Left cardiac atrium (tissue), 4 donors: ENCODE data around the gene NHLRC4. TPM values are rescaled to one million over a fixed set of nuclear protein-coding genes. Genes with fewer than 3 reads are reported as not detected.

Experiments
- ATAC-seq, 2 donors: fragments of 200-7000 bp; cut with Tn5 transposase; one replicate each; pipeline ENCODE4 v1.9.1; 2020; ENCODE audit warnings: mild to moderate bottlenecking in 2 of 2, moderate library complexity in 2 of 2
- DNase-seq: peaks from one replicate; pipeline ENCODE4 v3.0.0-alpha.2; 2020
- intact Hi-C, 2 donors: fragments of 100-400 bp; cut with DNase I; formaldehyde crosslinking; loops; one replicate each; pipeline versions ENCODE4 v1.14.1 to v1.15.1; 2022 to 2023
- total RNA-seq, 2 donors: library from RNA; stranded (reverse); fragmentation: NEBNext Ultra II Directional; extraction: Animal tissue kit (Norgen Biotek cat#: 25700); gene quantifications; one replicate each; pipeline ENCODE4 v1.2.1, GENCODE V29; 2021
- donor health status: DM: no; HTN: yes; CAD: no.
- donor health status: DM: no; HTN: yes; CAD: no; lungs with severe emphysema.
- donor health status: DM: yes; HTN: yes; CAD: no.
- donor health status: Dilated cardiomyopathy.

The NHLRC4 gene
- total RNA-seq, 2 donors from 2014 or later, result 0.10 to 0.97 TPM

DNA sequence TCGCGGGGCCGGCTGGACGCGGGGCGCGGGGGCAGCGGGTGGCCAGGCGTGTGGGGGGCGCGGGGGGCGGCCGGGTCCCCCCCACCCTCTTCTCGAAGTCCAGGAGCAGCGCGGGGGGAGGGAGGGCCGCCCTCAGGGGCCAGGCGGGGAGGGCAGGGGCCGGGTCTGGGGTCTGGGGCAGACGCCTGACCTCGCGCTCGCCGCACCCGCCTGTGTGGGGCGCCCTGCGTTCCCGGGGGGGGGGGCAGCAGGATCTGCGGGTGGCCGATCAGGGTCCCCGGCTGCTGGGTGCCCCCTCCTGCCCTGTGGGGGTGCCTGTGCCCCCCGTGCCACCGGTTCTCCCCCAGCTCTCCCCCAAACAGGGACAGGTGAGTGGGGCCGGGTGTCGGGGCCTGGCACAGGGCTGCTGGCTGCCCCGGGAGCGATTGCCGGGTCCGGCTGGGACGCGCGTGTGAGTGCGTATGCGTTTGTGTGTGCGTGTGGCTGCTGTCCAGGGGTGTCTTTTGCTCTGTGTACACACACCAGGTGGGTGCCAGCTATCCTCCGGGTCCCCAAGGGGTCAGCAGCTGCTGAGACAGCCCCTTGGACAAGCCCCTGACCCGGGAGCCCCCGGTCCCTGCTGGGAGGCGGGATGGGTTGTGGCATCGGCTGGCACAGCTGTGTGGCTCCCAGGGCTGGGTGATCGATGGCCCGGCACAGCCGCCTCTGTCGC, 5.9 kb upstream of the NHLRC4 start:
- ATAC-seq, result no peak
- no peak for DNase-seq
- intact Hi-C loops, result no loop called here

DNA sequence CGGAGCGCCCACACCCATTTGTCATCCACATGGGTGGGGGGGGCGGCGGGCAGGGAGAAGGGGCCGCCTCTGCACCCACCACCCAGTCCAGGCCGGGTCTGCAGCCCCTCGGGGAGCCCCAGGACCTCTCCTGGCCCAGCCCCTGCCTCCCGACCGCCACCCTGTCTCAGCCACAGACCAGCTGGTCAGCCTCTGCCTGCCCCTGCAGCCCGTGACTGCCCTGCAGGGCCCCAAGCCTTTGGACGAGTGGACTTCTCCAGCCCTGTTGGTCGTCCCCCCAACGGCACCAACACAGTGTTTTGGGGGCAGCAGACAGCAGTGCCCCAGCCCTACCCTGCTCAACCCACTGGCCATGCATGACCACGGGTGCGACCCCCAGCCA, 5.4 kb upstream of the NHLRC4 start:
- intact Hi-C loops, result no loop called here
- no peak for ATAC-seq
- DNase-seq, result no peak

GRCh38 chr16:561957-562938, 4.6 kb upstream of the NHLRC4 start:
- ATAC-seq, result no peak
- DNase-seq, result no peak
- intact Hi-C loops, result no loop called here

DNA sequence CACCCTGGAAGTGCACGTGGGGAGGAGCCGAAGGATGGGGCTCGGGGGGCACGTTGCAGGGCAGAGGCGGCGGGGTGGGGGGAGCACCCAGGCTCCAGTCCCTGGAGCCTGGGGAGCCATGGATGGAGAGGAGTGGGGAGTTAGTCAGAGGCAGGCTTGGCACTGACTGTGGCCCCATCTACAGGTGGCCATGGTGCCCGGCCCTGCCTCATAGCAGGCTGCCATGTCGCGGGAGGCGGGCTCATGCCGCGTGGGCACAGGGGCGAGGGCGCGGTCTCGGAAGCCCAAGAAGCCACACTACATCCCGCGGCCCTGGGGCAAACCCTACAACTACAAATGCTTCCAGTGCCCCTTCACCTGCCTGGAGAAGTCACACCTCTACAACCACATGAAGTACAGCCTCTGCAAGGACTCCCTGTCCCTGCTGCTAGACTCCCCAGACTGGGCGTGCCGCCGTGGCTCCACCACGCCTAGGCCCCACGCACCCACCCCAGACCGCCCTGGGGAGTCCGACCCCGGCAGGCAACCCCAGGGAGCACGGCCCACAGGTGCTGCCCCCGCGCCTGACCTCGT, 3.6 kb upstream of the NHLRC4 start:
- intact Hi-C loops, result no loop called here
- ATAC-seq, result no peak
- DNase-seq, result no peak

GRCh38 chr16:564690-565418, 2.0 kb upstream of the NHLRC4 start:
- intact Hi-C loops, result no loop called here
- ATAC-seq (no peak), DNase-seq (no peak)

- DNase-seq, result no peak
- intact Hi-C loops, result no loop called here
- ATAC-seq, result no peak
Observed at GRCh38 chr16:565419-566330, 1.1 kb upstream of the NHLRC4 start.

DNA sequence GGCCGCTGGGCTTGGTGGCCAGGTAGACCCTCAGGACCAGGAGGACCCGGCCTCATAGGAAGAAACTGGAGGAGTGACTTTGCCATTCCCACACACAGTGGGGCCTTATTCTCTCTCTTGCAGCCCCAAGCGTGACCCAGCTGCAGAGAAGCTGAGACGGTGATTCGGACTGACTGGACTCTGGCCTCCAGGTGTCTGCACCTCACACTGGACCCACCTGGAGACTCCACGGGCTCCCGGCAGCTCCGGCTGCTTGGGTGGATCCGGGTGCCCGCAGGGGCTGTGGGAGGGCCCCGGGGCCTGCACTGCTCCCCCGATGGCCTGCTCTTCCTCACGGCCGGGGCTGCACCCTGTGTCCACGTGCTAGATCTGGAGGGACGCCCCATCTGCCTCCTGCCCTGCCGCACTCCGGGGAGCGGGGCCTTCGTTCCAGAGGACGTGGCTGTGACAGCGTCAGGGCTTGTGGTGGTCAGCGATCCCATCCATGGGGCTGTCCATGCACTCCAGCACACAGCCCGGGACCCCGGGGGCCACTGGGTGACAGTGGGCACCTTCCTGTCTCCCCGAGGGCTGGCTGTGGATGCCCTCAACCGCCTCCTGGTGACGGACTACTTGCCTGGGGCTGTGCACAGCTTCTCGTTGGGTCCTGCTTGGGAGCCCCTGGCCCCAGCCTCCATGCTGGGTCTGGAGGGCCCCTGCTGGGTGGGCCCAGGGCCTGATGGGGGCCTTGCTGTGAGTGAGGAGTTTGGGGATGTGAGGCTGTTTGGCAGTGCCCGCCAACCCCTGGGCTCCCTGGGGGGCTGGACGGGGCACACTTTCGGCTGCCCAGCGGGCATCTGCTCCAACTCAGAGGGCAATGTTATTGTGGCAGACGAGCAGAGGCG, 810 bp downstream of the NHLRC4 start:
- intact Hi-C loops, result no loop called here
- ATAC-seq, result no peak

GRCh38 chr16:568401-569258, 1.8 kb downstream of the NHLRC4 start:
- intact Hi-C loops, result no loop called here
- ATAC-seq, result peak in 1 of 2 donors; percentile 1
- DNase-seq, result no peak

More for the DNA sequence above, 810 bp downstream of the NHLRC4 start:
- DNase-seq, result no peak

- intact Hi-C loops, result loop anchor here in 1 of 2 donors (5.0 kb wide), 1 partner anchor 93 kb away; no protein-coding TSS in a partner anchor
- peak; percentile 62 to 75 for ATAC-seq
- DNase-seq, result peak; percentile 81
Observed at GRCh38 chr16:569445-570254, 2.8 kb downstream of the NHLRC4 start, which contains the start of gene PIGQ. PIGQ (plus strand) TSS chr16:569968; CDS start chr16:574075, 4,107 bp downstream.

DNA sequence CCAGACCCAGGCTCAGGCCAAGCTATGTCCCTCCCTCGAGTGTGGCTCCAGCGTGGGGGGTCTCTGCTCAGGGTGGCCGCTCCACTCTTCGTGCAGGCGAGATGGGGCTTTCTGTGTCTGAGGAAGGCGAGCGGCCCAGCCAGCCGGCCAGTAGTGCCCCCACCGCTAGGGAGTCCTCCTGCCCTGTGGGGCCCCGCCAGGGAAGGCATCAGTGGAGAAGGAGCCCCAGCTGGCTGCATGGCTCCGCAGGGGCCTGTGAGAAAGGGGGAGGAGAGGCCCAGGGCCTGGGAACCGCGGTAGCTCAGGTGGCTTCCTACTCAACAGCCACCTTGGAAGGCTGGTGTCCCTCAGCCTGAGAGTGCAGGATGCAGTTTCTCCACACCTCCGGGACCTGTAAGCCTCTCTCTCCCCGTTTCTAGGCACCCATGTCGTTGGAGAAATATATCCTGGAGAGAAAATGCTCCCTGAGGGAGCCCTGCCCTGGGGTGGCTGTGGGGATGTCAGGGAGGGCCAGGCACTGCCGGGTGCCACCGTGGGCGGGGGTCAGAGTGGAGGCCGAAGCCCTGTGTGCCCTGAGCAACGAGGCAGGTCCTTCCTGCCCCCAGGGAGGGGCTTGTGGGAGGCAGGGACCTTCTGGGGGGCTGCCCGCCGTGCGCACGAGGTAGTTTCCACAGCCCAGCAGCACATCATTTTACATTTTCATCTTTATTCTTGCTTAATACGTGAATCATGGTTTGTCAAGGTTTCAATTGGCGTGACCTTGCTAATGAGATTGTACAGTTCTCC, 6.3 kb downstream of the NHLRC4 start:
- intact Hi-C loops, result loop anchor here in 1 of 2 donors (5.0 kb wide), 1 partner anchor 89 kb away; no protein-coding TSS in a partner anchor
- DNase-seq, result no peak
- no peak for ATAC-seq

DNA sequence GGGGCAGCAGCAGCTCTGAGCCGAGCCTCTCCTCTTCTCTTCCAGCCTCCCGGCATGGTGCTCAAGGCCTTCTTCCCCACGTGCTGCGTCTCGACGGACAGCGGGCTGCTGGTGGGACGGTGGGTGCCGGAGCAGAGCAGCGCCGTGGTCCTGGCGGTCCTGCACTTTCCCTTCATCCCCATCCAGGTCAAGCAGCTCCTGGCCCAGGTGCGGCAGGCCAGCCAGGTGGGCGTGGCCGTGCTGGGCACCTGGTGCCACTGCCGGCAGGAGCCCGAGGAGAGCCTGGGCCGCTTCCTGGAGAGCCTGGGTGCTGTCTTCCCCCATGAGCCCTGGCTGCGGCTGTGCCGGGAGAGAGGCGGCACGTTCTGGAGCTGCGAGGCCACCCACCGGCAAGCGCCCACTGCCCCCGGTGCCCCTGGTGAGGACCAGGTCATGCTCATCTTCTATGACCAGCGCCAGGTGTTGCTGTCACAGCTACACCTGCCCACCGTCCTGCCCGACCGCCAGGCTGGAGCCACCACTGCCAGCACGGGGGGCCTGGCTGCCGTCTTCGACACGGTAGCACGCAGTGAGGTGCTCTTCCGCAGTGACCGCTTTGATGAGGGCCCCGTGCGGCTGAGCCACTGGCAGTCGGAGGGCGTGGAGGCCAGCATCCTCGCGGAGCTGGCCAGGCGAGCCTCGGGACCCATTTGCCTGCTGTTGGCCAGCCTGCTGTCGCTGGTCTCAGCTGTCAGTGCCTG, 7.4 kb downstream of the NHLRC4 start:
- ATAC-seq (no peak), DNase-seq (no peak)
- intact Hi-C loops, result loop anchor here in 1 of 2 donors (5.0 kb wide), 1 partner anchor 88 kb away; no protein-coding TSS in a partner anchor

GRCh38 chr16:575354-576196, 8.8 kb downstream of the NHLRC4 start:
- intact Hi-C loops, result no loop called here
- no peak for ATAC-seq
- no peak for DNase-seq
